Bronchial epithelial cell (primary cell): Measurements from ENCODE around the gene KAZN. TPM values are rescaled to one million over a fixed set of nuclear protein-coding genes. Genes with fewer than 3 reads are reported as not detected.
"Not testable (repeated sequence)": the region's sequence is repeated elsewhere in the genome, so short reads cannot be mapped to it uniquely, and the experiment has no call there.

Experiments used
- DNase-seq: peaks from one replicate; pipeline ENCODE4 v3.0.0-alpha.2; 2010; ENCODE audit warnings: low read depth
- FAIRE-seq: peaks from 2 replicates; lab custom pipeline; 2011; peaks lifted over from hg19 to GRCh38; lab: Jason Lieb, UNC
- H3K27me3 ChIP-seq: 2 replicates; pipeline ENCODE4 v1.5.1; 2011; ENCODE audit warnings: low read length; ENCODE audit not compliant: control insufficient read depth, insufficient read depth
- H3K36me3 ChIP-seq: 2 replicates; pipeline ENCODE4 v1.5.1; 2011; ENCODE audit warnings: low read length; ENCODE audit not compliant: control insufficient read depth, insufficient read depth
- H3K4me3 ChIP-seq: 2 replicates; pipeline ENCODE4 v1.5.1; 2011; ENCODE audit warnings: mild to moderate bottlenecking, low read depth, low read length, control low read depth
- total RNA-seq: library from RNA; depleted of rRNA; stranded (reverse); fragments of >200 nt; gene quantifications from 2 replicates; pipeline ENCODE4 v1.2.1, GENCODE V29; 2014
- TF ChIP-seq, protein P1 (sequence below): IDR thresholded peaks from 2 replicates; pipeline ENCODE4 v1.5.1; 2011; ENCODE audit warnings: mild to moderate bottlenecking, moderate library complexity, low read length, control low read depth, inconsistent platforms; ENCODE audit not compliant: insufficient read depth, severe bottlenecking

KAZN gene
- total RNA-seq, 1 donor from 2014 or later = 4.7 TPM

DNA sequence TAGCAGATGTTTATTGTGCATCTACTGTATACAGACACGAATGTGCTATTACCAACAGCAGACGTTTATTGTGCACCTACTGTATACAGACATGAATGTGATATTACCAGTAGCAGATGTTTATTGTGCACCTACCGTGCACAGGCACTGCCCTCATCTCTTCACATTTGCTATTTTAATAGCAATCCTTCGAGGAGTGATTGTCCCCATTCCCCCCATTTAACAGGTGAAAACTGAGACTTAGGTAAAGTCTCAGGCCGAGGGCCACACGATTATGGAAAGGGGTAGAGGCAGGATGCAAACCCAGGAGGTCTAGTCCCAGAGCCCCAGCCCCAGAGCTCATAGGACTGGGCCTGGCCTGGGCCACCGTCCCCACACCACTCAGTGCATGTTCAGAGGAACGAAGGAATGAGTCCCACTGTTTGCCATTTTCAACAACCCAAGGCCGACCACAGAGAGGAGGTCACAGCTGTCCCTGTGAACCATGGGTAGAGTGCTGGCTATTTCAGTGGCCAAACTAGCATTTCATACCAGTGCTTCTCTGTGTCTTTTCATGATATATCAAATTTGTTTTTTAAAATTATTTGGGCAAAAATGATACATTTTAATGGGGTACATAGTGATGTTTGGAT is 440.6 kb downstream of the KAZN start:
- H3K27me3 ChIP-seq = no peaks in the 10 kb centered on the region
- DNase-seq (no peak), FAIRE-seq (no peak)
- no peak overlapping the region for H3K4me3 ChIP-seq
- TF ChIP-seq, protein P1, sequence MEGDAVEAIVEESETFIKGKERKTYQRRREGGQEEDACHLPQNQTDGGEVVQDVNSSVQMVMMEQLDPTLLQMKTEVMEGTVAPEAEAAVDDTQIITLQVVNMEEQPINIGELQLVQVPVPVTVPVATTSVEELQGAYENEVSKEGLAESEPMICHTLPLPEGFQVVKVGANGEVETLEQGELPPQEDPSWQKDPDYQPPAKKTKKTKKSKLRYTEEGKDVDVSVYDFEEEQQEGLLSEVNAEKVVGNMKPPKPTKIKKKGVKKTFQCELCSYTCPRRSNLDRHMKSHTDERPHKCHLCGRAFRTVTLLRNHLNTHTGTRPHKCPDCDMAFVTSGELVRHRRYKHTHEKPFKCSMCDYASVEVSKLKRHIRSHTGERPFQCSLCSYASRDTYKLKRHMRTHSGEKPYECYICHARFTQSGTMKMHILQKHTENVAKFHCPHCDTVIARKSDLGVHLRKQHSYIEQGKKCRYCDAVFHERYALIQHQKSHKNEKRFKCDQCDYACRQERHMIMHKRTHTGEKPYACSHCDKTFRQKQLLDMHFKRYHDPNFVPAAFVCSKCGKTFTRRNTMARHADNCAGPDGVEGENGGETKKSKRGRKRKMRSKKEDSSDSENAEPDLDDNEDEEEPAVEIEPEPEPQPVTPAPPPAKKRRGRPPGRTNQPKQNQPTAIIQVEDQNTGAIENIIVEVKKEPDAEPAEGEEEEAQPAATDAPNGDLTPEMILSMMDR = no peak
- H3K36me3 ChIP-seq = peaks cover 1% of the 10 kb centered on the region

DNA sequence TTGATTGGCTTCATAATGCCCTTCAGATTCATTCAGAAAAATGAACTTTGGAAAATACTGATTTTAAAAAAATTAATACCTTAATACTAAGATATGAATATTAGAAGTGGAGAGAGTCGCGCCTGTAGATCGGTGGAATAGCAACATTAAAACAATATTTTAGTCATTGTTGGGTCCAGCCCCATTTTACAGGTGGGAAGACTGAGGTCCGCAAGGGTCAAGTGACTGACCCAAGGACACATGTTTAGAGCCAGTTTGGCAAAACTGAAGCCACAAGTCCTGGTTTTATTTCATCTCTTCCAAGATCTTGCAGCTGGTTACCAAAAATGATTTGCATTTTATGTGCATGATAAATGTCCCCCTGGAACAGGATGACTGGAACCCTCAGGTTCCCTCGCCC is 441.4 kb downstream of the KAZN start:
- H3K4me3 ChIP-seq = no peak overlapping the region
- peaks cover under 1% of the 10 kb centered on the region for H3K36me3 ChIP-seq
- FAIRE-seq (no peak), DNase-seq (no peak)
- no peaks in the 10 kb centered on the region for H3K27me3 ChIP-seq
- TF ChIP-seq, protein P1 = no peak

DNA sequence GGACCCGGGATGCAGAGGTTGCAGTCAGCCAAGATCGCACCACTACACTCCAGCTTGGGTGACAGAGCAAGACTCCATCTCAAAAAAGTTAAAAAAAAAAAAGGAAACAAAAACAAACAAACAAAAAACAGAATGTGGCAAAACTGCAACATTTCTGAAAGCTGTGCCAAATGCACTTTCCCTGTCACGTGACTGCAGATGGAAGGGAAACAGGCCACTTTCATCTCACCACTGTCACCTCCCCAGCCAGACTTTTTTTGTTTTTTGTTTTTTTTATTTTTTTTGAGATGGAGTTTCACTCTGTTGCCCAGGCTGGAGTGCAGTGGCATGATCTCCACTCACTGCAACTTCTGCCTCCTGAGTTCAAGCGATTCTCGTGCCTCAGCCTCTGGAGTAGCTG is 442.2 kb downstream of the KAZN start:
- H3K27me3 ChIP-seq, H3K4me3 ChIP-seq, DNase-seq, H3K36me3 ChIP-seq, FAIRE-seq: not testable (repeated sequence)

DNA sequence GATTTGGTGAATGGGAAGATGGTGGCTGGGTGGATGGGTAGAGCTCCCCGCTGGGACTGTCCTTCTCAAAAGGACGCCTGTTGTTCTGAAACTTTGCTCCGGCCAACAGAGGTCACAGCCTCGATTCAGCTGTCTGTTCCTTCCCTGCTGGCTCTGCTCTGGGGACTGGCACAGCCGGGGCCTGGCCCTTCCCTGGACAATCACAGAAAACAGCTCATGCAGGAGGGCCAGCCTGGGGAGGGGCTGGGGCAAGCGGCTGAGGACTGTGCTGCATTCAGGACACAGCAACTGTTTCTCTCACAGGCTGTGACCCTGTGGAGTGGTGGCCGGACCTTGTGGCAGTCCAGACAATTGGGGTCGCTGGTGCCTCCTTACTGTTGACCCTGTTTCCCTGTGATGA is 444.4 kb downstream of the KAZN start:
- FAIRE-seq (no peak), DNase-seq (no peak)
- TF ChIP-seq, protein P1 = no peak
- Histone ChIP-seq H3K27me3 (no peaks in the 10 kb centered on the region), H3K36me3 (no peaks in the 10 kb centered on the region), H3K4me3 (no peak overlapping the region)

DNA sequence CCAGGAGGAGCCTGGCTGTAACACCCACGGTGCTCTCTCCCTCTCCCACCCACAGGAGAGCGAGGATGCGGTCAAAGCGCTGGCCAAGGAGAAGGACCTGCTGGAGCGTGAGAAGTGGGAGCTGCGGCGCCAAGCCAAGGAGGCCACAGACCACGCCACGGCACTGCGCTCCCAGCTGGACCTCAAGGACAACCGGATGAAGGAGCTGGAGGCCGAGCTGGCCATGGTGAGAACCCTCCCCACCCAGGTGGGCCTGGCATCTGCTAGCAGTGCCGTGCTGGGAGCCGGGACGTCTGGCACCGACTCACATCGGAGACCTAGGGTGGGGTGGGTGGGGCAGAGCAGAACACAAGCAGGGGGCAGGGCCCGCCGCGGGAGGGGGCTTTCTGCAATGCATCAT is 445.4 kb downstream of the KAZN start:
- no peak for FAIRE-seq
- no peak for DNase-seq
- Histone ChIP-seq H3K36me3 (peaks cover 3% of the 10 kb centered on the region), H3K4me3 (no peak overlapping the region), H3K27me3 (no peaks in the 10 kb centered on the region)
- TF ChIP-seq, protein P1 = no peak

DNA sequence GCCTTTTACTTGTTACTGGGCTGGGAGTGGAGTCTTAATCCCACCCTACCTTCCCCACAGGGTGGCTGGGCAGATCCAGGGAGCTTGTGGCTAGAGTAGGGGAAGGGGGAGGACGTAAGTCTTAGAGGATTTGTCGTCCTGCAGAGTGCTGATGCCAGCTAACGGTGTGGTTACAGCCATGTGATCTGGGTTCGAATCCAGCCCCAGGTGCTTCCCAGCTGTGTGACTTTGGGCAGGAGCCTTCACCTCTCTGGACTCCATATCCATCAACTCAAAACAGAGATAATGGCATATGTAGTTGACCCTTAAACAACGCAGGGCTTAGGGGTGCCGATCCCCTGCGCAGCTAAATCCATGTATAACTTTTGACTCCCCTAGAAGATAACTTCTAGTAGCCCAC is 446.6 kb downstream of the KAZN start:
- DNase-seq (no peak), FAIRE-seq (no peak)
- peaks cover 3% of the 10 kb centered on the region for H3K36me3 ChIP-seq
- H3K4me3 ChIP-seq = no peak overlapping the region
- no peaks in the 10 kb centered on the region for H3K27me3 ChIP-seq
- TF ChIP-seq, protein P1 = no peak
